Keratinocyte (primary cell): Measurements from ENCODE around the gene LRP1B. TPM values are rescaled to one million over a fixed set of nuclear protein-coding genes. Genes with fewer than 3 reads are reported as not detected.

Source experiments
- DNase-seq: peaks from one replicate; pipeline ENCODE4 v3.0.0-alpha.2; 2011; ENCODE audit warnings: low read depth, missing footprints, low spot score
- FAIRE-seq: peaks from 2 replicates; lab custom pipeline; 2011; peaks lifted over from hg19 to GRCh38; lab: Jason Lieb, UNC
- H2AFZ ChIP-seq: 2 replicates; pipeline ENCODE4 v1.6.0; 2012; ENCODE audit warnings: low read length, control low read depth, inconsistent platforms; ENCODE audit not compliant: control insufficient read depth
- H3K27ac ChIP-seq: 2 replicates; pipeline ENCODE4 v1.5.1; 2011; ENCODE audit warnings: low read length; ENCODE audit not compliant: control insufficient read depth, insufficient read depth
- H3K27me3 ChIP-seq: 3 replicates; pipeline ENCODE4 v1.6.0; 2011; ENCODE audit warnings: low read length; ENCODE audit not compliant: control insufficient read depth, insufficient read depth; ENCODE audit errors: extremely low read depth
- H3K36me3 ChIP-seq, 2 experiments: 2 replicates in 1 of 2; 3 replicates in 1 of 2; pipeline ENCODE4 v1.5.1; 2011; ENCODE audit warnings: low read length in 2 of 2, mild to moderate bottlenecking in 1 of 2; ENCODE audit not compliant: control insufficient read depth in 2 of 2, insufficient read depth in 2 of 2; ENCODE audit errors: extremely low read depth in 1 of 2
- H3K4me1 ChIP-seq: 3 replicates; pipeline ENCODE4 v1.5.1; 2011; ENCODE audit warnings: low read length; ENCODE audit not compliant: control insufficient read depth, insufficient read depth; ENCODE audit errors: extremely low read depth
- H3K4me2 ChIP-seq: 3 replicates; pipeline ENCODE4 v1.6.0; 2011; ENCODE audit warnings: low read depth, low read length; ENCODE audit not compliant: control insufficient read depth, insufficient read depth; ENCODE audit errors: extremely low read depth
- H3K4me3 ChIP-seq, 3 experiments: fragments of 200-600 bp in 1 of 3; sonication (generic) in 1 of 3; 2 replicates in 2 of 3; 3 replicates in 1 of 3; pipeline ENCODE4 v1.5.1; 2011 to 2016; ENCODE audit warnings: low read length in 3 of 3, mild to moderate bottlenecking in 3 of 3, control low read depth in 2 of 3, inconsistent platforms in 1 of 3, low read depth in 1 of 3, mixed read lengths in 1 of 3, mixed run types in 1 of 3, moderate library complexity in 1 of 3; ENCODE audit not compliant: control insufficient read depth in 2 of 3, insufficient read depth in 2 of 3; ENCODE audit errors: extremely low read depth in 1 of 3
- H3K79me2 ChIP-seq: 2 replicates; pipeline ENCODE4 v1.6.0; 2012; ENCODE audit warnings: low read length; ENCODE audit not compliant: control insufficient read depth, insufficient read depth
- H3K9ac ChIP-seq: 3 replicates; pipeline ENCODE4 v1.6.0; 2011; ENCODE audit warnings: low read length; ENCODE audit not compliant: control insufficient read depth, insufficient read depth; ENCODE audit errors: extremely low read depth
- H3K9me1 ChIP-seq: 3 replicates; pipeline ENCODE4 v1.6.0; 2011; ENCODE audit warnings: low read length; ENCODE audit not compliant: control insufficient read depth, insufficient read depth; ENCODE audit errors: extremely low read depth
- H3K9me3 ChIP-seq: 2 replicates; pipeline ENCODE4 v1.5.1; 2012; ENCODE audit warnings: low read depth, low read length; ENCODE audit not compliant: control insufficient read depth
- H4K20me1 ChIP-seq: 3 replicates; pipeline ENCODE4 v1.6.0; 2011; ENCODE audit warnings: low read length; ENCODE audit not compliant: control insufficient read depth, insufficient read depth; ENCODE audit errors: extremely low read depth
- EZH2 ChIP-seq: IDR thresholded peaks from one replicate; pipeline ENCODE4 v1.6.1; 2012; ENCODE audit warnings: inconsistent platforms, mild to moderate bottlenecking, low read length, moderate library complexity
- dilution Hi-C: fragments of 300-500 bp; cut with MboI; formaldehyde crosslinking; loops from one replicate; pipeline ENCODE4 v1.7.0; 2020; ENCODE audit warnings: low sequenced_read_pairs; ENCODE audit not compliant: extremely low pct_ligation_motif_present
- polyA plus RNA-seq, 5 experiments: library from polyadenylated mRNA; depleted of rRNA in 3 of 5; stranded (reverse) in 3 of 5; stranded (forward) in 1 of 5; unstranded in 1 of 5; fragments of >200 nt; gene quantifications; 1 replicate in 1 of 5; 2 replicates in 3 of 5; 3 replicates in 1 of 5; pipeline versions ENCODE4 v1.2.1 to v1.2.3, GENCODE V29; 2011 to 2012; ENCODE audit warnings: missing spikeins in 2 of 5, low read depth in 1 of 5, low replicate concordance in 1 of 5
- small RNA-seq, 3 experiments: library from RNA; depleted of rRNA; stranded (forward); fragments of <200 nt; gene quantifications; one replicate each; pipeline ENCODE3, GENCODE V24; 2012; ENCODE audit warnings: low read depth in 3 of 3, low replicate concordance in 1 of 3; ENCODE audit not compliant: insufficient read length in 3 of 3
- TF ChIP-seq, protein P1 (sequence below), 3 experiments: IDR thresholded peaks in 1 of 3; conservative IDR thresholded peaks in 1 of 3; optimal IDR thresholded peaks in 1 of 3; 2 replicates in 2 of 3; 3 replicates in 1 of 3; pipeline versions ENCODE3 to v1.5.1; 2011; ENCODE audit warnings: low read length in 3 of 3, mild to moderate bottlenecking in 3 of 3, moderate library complexity in 2 of 3, control low read depth in 1 of 3, inconsistent platforms in 1 of 3; ENCODE audit not compliant: insufficient read depth in 2 of 3; ENCODE audit errors: extremely low read depth in 1 of 3

Gene LRP1B
- polyA plus RNA-seq, 1 donor (not counting 4 experiments of a cell fraction or from before 2014, with no cell fraction given): not detected

DNA sequence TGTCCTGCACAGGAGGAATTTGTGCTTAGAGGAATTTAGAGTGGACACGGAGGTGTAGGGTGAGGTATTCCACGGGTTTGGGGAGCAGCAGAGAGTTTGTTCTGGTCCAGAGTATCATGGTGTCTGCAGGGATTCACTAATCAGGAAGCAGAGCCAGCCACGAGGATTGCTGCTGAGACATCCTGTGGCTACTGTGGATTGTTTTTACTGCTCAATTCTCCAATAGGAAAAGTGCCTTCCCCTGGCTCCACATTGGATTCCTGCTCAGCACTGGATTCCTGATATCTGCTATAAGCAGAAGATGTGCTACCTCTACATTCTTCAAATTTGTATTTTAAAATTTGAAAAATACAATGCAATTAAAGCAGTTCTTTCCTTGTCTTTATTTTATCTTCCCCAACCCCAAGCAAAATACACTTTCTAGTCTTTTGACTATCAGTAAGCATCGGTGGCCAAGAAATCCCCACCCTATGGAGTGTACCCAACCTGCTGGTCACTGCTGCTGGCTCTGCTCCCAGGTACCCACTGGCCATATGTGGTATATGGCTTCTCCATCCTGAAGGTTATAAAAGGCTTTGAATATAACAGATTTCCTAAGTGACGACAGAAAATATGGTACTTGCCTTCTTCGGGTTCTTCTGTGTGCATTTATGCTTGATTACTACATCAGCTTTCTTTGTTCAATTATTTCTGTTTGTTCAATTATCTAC lies 1947.6 kb downstream of the LRP1B start:
- no peak overlapping the region for H3K27ac ChIP-seq
- H3K9me1 ChIP-seq: no peaks in the 10 kb centered on the region
- no peaks in the 10 kb centered on the region for H3K36me3 ChIP-seq
- no peak for FAIRE-seq
- no peaks in the 10 kb centered on the region for H3K4me1 ChIP-seq
- no peak overlapping the region for H3K4me2 ChIP-seq
- no peaks in the 10 kb centered on the region for H3K79me2 ChIP-seq
- no peak overlapping the region for H3K9ac ChIP-seq
- no peak overlapping the region for H2AFZ ChIP-seq
- TF ChIP-seq EZH2: no peak
- TF ChIP-seq, protein P1, sequence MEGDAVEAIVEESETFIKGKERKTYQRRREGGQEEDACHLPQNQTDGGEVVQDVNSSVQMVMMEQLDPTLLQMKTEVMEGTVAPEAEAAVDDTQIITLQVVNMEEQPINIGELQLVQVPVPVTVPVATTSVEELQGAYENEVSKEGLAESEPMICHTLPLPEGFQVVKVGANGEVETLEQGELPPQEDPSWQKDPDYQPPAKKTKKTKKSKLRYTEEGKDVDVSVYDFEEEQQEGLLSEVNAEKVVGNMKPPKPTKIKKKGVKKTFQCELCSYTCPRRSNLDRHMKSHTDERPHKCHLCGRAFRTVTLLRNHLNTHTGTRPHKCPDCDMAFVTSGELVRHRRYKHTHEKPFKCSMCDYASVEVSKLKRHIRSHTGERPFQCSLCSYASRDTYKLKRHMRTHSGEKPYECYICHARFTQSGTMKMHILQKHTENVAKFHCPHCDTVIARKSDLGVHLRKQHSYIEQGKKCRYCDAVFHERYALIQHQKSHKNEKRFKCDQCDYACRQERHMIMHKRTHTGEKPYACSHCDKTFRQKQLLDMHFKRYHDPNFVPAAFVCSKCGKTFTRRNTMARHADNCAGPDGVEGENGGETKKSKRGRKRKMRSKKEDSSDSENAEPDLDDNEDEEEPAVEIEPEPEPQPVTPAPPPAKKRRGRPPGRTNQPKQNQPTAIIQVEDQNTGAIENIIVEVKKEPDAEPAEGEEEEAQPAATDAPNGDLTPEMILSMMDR (optimal IDR thresholded peaks at IDR 0.05 in 1 of 3, IDR thresholded peaks at IDR 0.05 in 1 of 3, conservative IDR thresholded peaks at IDR 0.05 in 1 of 3; ENCODE audit: extremely low read depth in 1 of 3, insufficient read depth in 2 of 3, low read length in 3 of 3): no peak
- no peaks in the 10 kb centered on the region for H4K20me1 ChIP-seq
- no peak overlapping the region for H3K4me3 ChIP-seq
- H3K9me3 ChIP-seq: no peaks in the 10 kb centered on the region
- no peak for DNase-seq
- dilution Hi-C loops: no loop called here
- no peaks in the 10 kb centered on the region for H3K27me3 ChIP-seq

Small RNA genes within 50 kb of the gene (small RNA-seq; reads per million reads assigned to genes)
- 0 reads per million in 3 experiments for gene AC068287.1
- gene MTCO1P44: 0 reads per million in 3 experiments
- gene RF00019: 0 reads per million in 3 experiments
- 0 reads per million in 3 experiments for gene RF02271
- 0 reads per million in 3 experiments for gene RNU6-904P
